Right renal pelvis (tissue), 4 donors: ENCODE results near the gene KCTD1. TPM values are rescaled to one million over a fixed set of nuclear protein-coding genes. Genes with fewer than 3 reads are reported as not detected.
"Not testable (repeated sequence)": the region's sequence is repeated elsewhere in the genome, so short reads cannot be mapped to it uniquely, and the experiment has no call there.

Source experiments
- DNase-seq, 4 donors: peaks; one replicate each; pipeline ENCODE4 v3.0.0-alpha.2; 2013; ENCODE audit warnings: low read depth in 4 of 4, low spot score in 3 of 4, missing footprints in 1 of 4
- polyA plus RNA-seq, 4 donors: library from polyadenylated mRNA; unstranded; fragments of 120-200 nt; gene quantifications; one replicate each; pipeline ENCODE4 v1.2.1, GENCODE V29; 2013; ENCODE audit not compliant: insufficient read length in 4 of 4

KCTD1 gene
- polyA plus RNA-seq, 4 donors, result 67.3 to 81.6 (median 75.7) TPM

DNA sequence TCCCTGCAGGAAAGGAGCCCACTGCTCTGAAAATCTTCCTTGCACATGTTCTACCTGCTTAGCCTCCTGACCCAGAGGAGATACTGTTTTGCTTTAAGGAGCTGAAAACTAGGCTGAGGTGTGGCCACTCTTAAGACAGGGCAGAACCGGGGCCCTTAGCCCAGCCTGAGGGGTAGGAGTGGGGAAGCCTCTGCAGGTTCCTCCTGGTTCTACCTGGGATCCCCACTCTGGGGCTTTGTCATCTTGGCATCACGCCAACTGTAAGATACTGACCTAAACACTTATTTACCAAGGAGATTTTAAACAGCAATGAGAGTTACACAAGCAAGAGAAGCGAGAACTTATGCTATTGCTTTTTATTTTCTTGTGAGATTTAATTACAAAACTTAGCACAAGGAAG, 86.9 kb downstream of the KCTD1 start:
- no peak for DNase-seq

DNA sequence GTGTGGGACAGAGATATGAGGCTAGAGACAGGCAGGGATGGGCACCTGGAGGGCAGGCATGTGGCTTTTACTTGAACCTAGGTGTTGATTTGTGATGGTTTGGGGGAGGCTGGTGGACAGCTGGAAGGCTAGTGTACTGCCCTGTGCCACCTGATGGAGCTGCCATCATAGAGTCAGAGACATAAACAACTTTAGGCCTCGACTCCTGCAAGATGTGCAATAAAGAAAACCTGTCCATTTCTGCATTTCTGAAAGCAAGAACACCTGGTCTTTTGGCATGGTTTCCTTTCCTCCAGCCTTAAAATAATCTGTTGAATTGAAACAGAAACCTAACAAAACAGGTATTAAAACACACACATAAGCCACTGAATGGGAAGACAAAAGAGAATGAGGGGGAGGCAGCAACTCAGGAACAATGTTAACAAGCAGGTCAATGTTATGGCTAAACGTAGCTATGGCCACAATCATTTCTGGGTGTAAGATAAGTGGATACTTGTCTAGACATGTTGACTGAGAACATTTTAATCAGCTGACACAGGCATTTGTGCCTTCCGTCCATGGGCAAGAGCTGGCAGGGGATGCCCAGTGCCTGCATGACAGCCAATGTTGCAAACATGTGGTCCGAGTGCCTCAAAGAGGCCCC, 87.8 kb downstream of the KCTD1 start:
- DNase-seq, result no peak

DNA sequence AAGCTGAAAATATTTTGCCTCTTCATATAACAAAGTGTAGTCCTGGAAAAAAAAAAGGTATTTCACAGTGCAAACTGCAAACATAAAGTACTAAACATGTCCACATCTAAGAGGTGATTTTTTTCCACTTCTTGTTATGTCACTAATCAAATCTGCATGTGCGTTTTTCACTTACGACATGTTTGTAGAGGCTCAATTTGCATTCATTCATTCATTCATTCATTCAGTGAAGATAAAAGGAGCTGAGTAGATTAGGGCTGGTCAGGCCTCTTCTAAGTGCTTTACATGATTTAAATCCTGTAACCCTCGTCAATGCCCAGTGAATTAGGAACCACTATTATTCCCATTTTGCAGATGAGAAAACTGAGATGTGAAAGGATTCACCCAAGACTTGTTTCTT, 88.5 kb downstream of the KCTD1 start:
- DNase-seq, result no peak

DNA sequence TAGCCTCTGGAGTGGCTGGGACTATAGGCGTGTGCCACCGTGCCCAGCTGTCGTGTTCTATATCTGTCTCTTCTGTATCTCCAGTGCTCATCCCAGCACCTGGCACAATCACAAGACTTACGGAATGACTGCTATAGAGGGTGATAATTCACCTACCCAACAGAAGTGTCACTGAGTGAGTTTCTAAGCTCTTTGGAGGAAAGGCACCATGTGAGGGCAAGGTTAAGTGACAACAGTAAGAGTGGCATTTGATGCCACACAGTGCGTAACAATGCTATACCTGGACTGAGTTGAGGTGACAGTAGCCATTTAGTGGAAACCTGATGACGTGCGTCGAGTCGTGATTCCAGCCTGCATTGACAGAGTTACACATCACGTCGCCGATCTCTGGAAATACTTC, 89.0 kb downstream of the KCTD1 start:
- no peak for DNase-seq

DNA sequence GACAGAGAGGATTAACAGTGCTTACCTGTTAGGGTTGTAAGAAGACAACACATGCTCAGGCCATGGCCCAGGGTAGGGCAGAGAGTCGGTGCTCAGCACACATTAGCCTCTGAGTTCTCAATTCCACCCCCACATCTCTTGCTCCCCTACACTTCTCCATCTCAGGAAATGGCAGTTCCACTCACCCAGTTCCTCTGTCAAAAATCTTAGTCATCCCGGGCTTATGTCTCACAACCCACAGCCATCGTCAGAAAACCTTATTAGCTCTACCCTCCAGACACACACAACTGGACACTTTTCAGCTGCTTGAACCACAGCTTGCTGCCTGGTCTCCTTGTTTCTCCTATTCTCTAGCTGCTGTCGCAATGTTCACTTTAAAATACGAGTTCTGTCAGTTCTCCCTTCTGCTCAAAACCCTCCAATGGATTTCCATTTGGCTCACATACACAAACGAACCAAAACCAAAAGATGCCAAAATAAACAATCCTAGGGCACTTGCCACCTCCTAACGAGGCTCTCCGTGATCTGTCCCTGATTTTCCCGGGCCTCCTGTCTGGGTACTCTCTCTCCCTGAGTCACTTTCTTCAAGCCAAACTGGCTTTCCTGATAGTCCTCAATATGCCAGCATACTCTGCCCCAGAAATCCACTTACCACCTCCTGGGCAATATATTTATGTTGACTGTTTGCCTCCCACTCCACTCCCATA, 89.7 kb downstream of the KCTD1 start:
- no peak for DNase-seq

DNA sequence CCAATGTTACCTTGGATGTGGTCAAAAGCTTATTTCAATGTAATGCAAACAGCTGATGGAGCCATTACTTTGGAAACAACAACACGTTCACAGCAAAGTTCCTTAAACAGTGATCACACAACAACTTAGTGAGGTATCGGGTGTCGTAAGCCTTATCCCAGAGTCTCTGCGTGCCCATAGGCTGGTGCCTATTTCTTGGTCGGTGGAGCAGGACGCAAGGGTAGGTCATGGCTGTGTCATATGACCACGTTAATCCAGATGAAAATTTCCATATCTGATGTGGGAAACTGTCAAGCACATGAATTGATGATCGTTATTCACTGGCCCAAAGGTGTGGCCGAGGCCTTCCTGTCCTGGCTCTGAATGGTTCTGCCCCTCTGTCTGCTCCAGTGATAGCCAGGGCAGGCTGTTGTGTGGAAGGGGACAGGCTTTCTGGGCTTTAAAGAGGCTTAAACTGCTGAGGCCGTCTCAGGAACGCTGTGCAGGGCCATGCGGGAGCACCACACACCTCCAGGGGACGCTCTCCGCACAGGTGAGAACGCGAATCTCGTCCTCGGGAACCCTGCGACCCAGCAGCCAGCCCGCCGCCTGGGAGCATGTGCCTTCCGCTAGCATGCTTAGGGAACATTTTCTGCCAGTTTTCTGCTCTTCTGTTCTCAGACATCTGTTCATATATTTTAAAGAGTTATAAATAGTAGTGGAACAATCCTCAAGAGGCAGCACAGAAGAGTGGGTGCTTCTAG, 90.6 kb downstream of the KCTD1 start:
- DNase-seq, result no peak

DNA sequence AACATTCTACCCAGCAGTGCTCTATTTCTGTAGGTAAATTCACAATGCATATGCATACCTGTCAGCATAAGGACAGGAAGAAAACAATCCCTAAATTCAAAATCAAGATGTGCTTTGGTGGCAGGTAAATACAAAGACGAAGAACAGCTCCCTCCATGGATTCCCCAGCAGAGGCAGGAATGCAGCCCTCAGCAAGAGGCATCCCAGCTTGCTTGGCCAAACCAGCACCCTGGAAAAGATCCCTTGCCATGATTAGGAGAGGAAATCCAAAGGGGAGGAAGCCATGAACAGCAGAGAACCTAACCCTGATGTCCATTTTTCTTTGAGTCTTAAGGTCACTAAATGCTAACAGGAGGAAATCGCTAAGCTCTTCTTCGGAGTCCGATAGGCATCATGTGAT, 91.2 kb downstream of the KCTD1 start:
- DNase-seq, result no peak

DNA sequence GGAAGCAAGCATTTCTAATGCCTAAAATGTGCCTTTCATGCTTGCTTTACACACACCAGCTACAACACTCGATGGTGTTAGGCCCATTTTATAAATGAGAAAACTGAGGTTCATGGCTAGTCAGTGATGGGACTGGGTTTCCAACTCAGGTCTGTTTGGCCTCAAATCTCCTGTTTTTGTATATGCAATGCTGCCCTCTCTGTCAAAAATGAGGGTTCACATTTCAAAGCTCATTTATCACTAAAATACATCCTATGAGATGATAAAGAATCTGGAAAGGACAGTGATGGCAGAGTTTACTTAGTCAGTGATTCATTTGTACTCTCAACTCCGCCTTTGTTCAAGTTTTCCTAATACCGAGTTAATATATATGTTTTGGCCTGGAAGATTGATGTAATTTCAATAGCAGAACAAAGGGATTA, 92.3 kb downstream of the KCTD1 start:
- DNase-seq, result no peak

DNA sequence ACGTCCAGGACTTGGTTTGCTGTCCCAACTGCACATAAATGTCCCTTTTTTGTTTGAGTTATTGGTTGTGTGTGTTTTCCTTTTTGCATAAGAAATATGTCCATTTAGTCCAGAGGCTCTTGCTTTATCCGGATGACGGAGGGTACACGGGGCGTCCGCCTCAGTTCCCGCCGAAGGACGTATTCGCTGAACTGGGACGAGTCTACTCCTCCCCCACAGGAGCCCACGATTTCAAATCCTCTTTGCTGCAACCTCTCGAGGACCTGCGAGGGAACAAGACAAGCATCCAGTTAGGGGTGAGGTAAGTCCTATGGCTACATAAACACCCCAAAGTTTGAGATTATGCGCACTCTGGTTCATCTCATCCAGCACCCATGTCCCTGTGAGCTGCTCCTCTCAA, 92.7 kb downstream of the KCTD1 start:
- DNase-seq, result no peak

DNA sequence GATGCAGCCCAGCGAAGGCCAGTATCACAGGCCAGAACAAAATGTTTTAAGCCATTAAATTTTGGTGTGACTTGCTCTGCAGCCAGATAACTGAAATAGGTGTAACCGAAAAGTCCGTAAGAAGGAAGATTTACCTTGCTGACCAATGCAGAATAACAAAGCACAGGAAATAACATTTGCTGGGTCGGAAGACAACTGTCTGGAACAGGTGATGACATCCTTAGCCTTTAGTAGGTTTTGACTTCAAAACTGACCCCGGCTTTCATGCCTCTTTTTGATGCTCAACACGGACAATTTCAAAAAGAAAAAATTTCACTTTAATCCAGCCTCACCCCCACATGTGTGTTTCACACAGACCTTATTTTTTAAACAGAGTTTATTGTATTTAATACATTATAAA, 93.7 kb downstream of the KCTD1 start:
- no peak for DNase-seq

DNA sequence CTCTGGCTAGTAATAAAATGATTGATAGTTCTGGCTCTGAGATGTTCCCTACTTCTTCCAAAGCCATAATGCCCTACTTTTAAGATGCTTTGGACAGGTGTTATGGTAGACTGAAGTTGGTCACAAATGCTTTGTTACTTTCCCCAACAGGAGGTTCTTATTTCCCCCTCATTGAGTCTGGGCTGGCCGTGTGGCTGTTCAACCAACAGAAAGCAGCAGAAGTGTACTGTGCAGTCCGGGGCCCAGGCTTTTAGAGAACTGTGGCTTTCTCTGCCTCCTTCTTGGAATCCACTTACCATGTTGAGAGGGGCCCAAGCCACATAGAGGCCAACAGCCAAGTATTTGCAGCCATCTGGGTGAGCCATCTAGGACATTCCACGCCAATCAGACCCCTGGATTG, 94.2 kb downstream of the KCTD1 start:
- no peak for DNase-seq

DNA sequence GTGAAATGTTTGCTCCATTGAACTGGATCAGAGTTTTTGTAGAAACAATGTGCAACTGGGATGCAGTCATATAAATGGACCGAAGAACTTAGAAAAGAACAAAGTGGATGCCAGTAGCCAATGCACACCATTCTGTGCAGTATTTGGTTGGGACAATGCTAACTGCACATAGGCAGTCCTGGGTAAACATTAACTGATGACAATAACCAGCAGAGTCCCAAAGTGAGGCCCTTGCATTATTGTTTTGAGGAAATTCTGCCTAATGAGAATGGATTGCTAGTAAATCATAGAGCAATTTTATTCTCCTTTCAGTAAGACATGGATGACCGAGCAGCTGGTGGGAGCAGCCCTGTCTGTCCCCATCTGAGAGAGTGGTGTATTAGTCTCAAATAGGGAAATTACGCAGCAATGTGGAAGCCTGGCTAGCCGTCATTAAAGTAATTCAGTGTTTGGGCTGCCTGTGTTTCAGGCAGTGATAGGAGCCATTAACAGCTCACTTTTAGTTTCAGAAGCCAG, 94.9 kb downstream of the KCTD1 start:
- no peak for DNase-seq

DNA sequence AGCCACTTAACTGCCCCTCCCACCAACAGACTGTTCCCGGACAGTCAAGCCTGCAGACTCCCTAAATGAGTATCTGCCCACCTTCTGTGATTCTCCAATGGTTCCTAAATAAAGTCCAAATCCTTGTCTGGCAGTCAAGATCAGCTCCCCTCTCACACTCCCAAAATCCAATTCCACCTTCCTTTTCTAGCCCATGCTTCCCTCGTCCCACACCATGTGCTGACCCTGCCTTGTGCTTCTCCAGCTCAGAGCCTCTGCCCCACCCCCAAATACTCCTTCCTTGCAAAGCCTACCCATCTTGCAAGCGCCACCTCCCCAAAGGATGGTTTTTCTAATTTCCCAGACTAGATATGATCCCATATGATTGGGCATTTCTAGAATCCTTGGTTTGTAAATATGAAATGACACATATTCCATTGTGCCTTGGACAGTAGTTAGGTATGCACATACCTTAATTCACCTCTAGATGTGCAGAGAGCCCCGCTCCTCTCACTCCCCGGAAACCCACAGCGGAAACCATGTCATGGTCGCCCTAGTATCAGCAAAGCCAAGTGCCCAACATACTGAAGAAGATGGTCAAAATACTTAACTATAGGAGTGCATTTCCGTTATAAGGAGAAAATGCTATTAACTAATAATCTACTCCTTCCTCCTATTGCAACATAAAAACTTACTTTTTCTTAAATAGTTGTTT, 97.2 kb downstream of the KCTD1 start:
- no peak for DNase-seq

DNA sequence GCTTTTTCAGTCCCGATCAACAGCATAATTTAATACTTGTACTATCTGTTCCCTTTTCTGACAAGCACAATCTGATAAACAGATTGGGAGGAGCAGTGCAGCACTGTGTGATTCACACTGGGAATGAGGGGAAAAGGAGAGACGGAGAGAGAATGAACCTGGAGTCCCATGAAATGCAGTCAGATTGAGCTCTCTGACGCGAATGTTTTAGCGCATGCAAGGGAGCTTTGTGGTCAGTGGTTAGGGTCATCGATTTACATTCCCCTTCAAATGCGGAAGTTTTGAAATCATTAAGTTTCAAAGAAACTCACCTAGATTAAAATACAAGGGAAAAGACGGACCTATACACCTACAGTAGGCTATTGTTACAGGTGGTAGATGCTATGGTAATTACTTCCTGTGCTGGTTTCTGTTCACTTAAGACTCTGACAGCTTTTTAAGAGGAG, 99.6 kb downstream of the KCTD1 start:
- DNase-seq, result no peak

DNA sequence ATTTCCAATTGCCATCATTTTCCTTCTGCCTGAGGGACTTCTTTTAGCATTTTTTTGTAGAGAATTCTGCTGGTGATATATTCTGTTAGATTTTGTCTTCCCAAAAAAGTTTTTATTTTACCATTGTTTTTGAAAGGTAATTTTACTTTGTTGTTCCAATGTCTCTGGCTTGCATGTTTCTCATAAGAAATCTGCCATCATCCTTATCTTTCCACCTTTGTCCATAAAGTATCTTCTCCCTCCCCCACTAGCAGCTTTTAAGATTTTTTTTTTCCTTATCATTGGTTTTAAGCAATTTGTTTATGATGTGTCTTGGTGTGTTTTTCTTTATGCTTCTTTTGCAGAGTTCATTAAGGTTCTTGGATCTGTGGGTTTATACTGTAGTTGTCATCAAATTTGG, 104.5 kb downstream of the KCTD1 start:
- DNase-seq, result no peak

DNA sequence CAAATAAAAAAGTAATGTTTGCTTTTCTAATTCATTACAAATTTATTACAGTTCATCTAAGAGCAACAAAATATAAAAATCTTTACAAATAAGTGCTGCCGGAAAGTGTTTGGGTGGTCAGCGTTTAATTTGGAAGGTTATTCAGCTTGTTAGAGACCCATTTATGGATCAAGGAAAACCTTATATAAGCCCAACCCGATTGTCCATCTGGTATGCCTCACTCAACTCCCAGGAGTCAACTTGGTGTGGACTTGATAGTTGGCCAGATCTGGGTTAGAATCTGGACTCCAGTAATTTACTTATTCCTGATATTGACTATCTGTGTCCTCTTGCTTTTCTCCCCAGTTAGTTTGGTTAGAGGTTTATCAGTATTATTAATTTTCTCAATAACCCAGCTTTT, 106.2 kb downstream of the KCTD1 start:
- no peak for DNase-seq

DNA sequence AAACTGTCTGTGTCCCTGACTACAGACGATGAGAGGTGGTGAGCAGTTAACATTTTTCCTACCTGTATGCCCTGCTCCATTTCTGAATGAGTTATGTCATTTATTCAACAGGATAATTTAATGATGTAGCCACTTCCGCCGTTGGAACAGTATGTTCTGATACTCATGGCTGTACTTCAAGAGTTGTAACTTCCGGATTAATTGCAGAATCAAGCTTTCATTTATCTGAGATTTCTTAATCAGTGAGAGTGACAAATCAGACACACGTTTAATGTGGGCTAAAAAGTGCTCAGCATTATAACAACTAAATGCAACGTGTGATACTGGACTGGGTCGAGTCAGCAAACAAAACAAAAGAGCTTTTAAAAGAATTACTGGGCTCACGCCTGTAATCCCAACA, 107.7 kb downstream of the KCTD1 start:
- no peak for DNase-seq

DNA sequence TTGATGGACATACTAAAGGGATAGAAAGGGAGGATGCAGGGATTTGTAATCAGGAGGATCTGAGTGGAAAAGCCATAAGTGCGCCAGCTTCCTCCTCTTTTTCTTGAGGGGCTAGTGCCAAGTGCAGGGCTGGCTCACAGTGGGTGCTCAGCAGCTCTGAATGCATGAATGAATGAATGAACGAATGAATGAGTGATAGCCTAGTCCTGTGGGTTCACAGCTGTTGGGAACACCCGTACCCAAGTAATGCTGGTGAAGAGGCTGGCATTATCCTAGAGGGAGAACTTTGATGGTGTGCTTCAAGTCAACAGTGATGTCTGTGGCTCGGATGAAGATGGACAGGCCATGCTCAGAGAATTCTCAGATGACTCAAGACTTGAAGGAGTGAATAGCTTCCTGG, 108.8 kb downstream of the KCTD1 start:
- no peak for DNase-seq

DNA sequence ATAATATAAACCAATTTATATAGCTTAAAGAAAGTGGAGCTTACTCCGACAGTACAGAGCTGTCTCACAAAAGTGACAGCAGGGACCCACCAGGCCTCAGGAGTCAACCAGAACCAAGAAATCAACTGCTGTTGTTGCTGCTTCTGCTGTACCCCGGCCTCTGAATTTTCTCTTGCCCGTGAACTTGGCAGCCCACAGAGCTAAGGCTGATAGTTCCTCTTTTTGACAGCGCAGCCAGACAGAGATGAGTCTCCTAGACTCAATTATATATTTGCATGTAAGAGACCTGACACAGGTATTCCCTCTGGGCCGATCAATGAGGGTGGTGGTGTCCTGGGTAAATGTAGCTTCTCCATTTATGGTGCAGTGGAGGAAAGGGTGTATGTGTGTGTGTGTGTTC, 109.4 kb downstream of the KCTD1 start:
- DNase-seq, result no peak

DNA sequence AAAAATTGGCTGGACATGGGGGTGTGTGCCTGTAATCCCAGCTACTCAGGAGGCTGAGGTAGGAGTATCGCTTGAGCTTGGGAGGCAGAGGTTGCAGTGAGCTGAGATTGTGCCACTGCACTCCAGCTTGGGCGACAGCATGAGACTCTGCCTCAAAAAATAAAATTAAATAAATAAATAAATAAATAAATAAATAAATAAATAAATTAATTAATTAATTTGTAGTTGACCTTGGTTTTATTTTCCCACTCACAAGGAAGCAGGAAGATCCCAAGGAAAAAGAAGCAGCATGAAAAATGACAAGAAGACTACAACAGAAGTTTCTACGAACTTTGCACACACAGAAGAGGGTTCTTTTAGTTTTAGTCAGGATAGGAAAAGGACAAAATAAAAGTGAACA, 110.7 kb downstream of the KCTD1 start:
- not testable (repeated sequence) for DNase-seq
